HG02759 (cell line): ENCODE results near the gene TCEA3.
"Not testable (repeated sequence)": the region's sequence is repeated elsewhere in the genome, so short reads cannot be mapped to it uniquely, and the experiment has no call there.

ENCODE experiments used
- ATAC-seq: cut with Tn5 transposase; IDR thresholded peaks from one replicate; pipeline ENCODE4 v1.9.1; 2021; ENCODE audit warnings: mild to moderate bottlenecking, moderate library complexity; ENCODE audit not compliant: unreplicated experiment

The TCEA3 gene

DNA sequence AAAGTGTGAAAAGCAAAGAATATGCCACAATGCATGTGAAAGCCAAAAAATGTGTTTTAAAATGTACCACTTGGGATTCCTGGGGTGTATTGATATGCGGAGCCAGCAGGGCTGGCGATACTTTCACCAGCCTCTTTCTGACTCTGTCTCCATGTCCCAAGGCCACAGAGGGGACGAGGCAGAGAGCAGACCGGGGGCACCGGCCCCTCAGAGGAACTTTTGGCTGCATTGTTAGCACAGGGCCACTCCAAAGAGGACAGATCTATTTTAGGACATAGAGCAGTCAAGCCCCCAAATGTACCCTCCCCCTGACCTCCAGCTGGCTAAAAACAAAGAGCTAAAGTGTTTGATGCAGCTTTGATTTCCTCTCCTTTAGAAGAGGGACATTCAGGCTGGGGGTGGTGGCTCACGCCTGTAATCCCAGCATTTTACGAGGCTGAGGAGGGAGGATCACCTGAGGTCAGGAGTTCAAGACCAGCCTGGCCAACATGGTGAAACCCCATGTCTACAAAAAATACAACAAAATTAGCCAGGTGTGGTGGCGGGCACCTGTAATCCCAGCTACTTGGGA lies 29.3 kb downstream of the TCEA3 start:
- no peak for ATAC-seq

DNA sequence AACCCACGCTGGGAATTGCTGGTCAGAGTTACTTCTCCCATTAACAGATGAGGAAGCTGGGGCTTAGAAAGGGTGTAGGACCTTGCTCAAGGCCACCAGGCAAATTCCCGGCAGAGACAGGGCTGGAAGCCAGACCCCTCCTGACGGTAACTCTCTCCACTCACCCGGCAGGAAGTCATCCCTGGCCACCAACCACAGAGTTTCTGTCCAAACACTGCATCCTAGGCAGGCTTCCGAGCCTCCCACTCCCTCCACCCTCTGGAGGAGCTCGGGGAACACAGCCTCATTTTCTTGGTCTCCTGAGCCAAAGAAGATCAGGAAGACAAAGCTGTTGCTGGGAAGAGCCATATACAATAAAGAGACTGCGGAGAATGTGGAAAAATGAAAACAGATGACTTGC lies 29.9 kb downstream of the TCEA3 start:
- ATAC-seq = no peak

DNA sequence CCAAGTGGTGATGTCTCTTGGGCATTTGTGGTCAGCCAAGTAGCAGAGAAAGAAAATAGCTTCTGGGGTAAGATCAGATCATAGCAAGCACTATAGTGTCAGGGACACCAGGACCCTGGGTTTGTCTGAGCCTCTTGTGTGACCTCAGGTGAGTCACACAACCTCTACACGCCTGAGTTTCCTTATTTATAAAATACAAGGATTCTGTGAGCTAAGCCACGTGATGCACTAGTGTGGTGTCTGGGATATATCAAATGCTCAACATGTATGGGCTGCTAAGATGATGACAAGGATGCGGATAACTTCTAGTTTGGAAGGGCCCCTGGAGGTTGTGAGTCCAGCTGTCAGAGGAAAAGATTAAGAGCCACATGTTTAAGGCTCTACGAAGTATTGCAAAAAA lies 30.4 kb downstream of the TCEA3 start:
- no peak for ATAC-seq

DNA sequence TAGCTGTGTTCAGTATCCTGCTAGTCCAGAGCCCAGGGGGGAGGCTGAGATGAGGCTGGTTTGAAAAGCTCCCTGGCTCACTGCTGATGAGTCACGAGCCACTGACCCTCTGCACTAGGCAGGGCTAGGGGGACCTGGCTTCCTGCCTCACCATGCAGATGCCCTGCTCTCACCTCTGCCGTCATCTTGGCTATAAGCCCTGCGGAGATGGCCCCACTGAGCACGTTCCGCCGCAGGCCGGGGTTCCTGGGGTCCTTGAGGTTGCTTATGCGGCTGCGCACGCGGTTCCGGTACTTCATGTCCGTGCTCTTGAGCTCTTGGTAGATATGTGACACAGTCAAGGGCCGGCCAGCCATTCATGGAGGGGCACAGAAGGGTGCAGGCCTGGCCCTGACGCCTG lies 30.8 kb downstream of the TCEA3 start:
- ATAC-seq = no peak

DNA sequence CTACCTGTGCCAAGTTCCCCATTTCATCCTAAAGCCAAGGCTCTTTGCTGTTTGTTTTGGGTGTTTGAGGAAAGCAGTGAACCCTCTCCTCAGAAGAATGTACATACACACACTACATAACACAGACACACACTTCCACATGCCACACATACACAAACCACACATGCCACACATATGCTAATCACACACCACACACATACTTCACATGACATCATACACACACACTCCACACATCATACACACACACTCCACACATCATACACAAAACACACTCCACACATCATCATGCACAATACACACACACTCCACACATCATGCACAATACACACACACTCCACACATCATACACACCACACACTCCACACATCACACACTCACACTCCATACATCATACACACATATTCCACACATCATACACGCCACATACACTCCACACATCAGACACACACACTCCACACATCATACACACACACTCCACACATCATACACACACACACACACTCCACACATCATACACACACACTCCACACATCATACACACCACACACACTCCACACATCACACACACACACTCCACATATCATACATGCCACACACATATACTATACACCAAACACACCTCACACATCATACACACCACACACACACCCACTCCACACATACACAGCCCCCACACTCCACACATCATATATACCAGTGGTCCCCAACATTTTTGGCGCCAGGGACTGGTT lies 32.3 kb downstream of the TCEA3 start:
- no peak for ATAC-seq

DNA sequence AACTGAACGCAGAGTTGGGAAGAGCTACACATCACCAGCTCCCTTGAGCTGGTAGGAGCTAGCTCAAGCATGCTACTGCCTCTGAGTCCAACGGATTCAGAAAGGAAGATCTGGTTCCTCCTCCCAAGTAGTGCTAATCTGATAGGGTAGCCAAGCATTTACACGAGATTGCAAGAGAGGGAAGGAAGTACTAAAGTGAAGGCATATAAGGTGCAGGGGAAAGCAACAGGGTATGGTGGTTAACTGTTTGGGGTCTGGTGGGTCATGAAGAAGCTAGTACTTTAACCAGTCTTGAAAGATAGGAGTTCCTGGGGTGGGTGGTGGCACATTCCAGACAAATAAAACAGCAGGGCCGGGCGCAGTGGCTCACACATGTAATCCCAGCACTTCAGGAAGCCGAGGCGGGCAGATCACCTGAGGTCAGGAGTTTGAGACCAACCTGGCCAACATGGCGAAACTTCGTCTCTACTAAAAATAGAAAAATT lies 34.7 kb downstream of the TCEA3 start:
- ATAC-seq = no peak

DNA sequence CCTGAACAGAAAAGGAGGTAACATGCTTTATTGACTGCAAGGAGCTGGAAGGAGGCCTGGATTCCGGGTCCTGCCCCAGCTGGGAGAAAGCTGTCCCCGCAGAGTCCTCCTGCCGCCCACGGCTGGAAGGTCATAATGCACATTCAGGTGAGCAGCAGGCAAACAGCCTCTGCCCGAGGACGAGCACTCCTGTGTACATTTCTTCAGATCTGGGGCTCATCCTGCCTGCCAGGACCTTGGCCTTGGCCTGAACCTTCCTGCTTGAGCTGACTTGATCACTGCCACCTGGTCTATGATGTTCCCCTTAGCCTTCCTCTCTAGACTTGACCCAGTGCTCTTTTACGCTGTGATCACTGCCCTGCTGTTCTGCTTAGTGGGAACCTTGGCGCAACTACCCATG lies 37.1 kb downstream of the TCEA3 start:
- no peak for ATAC-seq

DNA sequence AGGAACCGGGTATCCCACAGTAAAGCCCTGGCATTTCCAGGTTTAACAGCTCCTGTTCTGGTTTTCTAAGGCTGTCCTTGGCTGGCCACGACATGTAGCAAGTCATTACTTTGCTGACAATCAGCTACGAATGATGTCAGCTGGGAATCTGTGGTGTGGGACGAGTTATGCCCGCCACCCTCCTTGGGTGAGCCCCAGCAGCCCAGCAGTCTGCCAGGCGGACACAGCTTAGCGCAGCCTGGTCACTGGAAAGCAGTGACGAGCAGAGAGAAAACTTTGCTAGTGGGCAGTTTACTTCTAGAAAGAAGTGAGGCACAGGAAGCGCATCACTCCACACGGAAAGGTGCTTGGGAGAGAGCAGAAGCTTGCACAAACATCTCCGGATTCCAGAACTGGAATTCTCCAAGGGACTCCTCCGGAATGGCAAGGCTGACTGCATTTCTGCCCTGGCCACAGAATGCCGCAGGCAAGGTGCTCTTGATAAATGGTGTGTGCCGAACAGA lies 39.4 kb downstream of the TCEA3 start:
- ATAC-seq = no peak

DNA sequence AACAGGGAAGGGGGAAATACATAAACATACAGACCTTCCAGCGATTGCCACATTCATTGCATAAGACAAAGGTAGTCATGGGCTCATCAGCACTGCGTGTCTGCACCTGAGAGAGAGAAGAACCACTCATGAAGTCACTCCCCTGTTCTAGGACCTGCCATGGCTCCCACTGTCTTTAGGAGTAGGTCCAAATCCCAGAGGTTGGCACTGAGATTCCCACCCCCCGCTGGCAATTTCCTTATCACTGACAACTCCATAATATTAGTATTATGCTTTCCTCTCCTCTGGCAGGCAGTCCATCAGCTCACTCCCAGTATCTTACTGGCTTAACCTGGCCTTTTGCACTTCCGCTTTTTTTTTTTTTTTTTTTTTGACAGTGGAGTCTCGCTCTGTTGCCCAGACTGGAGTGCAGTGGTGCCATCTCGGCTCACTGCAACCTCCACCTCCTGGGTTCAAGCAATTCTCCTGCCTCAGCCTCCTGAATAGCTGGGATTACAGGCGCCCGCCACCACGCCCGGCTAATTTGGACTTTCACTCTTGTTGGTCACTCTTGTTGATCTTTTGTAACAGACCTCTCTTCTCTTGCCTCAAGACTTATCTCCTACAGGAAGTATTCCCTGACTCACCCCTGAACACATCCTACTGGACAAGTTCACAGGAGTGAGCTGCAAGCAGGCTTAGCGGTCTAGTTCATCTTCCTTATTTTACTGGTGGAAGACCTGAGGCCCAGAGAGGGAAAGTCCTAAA lies 40.1 kb downstream of the TCEA3 start:
- no peak for ATAC-seq

DNA sequence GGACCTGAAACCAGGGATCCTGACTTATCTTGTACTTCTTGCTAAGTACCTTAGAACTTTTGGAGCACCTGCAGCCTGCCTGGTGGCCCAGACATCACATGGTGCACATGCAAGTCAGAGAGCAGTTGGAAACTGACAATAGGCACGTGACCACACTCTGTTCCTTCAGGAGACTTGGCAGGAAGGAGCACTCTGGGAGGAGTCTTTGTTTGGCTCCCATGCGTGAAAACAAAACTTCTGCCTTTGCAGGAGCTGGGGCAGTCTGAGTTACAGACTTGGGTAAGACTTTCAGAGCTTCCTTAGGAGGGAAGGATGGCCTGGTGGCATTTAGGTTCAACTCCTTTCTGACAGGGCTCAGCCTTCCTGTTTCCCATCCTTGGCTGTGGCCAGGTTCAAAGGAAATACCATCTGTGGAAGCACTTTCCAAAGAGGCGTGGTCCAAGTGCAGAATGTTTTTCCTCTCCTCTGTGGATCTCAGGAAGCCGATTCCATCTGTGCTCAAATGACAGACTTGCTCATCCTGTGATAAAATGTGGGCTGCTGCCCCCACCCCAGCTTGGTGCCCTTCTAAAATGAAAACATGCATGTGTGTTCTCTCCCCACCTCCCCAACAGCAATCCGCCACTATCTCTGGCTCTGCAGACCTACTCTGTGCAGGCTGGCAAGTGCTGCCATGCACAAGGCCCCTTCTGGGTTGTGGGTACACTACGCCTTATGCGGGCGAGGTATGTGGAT lies 40.8 kb downstream of the TCEA3 start:
- no peak for ATAC-seq

DNA sequence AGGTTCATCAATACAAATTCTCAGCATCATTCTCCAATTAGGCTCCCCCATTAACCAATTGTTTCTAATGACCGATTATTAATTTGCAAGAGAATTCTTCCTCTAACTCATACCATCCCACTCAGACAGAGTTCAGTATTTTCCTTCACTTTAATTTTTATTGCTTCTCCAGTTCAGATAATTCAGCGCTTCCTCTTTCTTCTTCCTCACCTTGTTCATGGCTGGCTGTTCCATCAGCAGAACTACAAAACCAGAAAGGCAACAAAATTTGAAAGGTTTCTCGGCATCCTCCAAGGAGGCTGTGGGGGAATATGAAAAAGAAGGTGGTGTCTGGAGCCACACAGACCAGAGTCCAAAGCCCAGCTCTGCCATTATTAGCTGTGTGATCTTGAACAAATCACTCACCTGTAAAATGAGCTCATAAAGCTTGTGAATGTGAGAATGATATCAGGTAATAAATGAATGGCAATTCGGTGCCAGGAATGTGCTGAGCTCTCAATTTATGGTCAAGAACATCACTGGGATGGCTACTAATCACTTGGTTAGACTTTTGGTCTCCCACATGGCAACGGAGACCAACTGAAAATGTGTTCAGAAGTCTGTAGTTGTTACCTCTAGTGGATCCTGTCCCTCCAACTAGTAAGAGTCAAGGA lies 43.2 kb downstream of the TCEA3 start:
- ATAC-seq = no peak

DNA sequence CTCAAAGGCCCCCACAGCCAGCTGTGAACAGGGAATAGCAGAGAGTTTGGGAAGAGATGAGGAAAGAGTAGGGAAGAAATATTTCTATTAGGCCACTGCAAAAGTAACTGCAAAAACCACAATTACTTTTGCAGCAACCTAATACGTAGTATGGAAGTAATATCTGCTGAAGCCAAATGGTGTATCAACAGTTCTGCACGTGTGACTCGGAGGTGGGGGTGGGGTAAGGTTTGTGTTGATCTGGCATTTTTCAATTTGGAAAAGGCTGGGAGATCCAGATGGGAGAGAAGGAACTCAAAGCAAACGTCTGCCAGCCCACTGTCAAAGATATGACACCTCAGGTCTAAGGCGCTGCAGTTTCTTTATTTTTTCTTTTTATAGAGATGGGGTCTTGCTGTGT lies 43.8 kb downstream of the TCEA3 start:
- ATAC-seq = no peak

DNA sequence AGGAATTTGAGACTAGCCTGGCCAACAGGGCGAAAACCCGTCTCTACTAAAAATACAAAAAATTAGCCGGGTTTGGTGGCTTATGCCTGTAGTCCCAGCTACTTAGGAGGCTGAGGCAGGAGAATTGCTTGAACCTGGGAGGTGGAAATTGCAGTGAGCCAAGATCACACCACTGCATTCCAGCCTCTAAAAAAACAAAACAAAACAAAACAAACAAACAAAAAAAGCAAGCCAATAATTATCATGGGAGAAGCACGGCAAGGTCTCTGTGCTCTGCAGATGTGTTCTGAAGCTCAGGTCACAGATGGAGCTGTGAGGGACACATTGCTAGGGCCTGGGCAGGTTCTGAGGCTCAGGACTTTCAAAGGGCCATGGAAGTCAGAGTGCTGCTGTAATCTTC lies 44.3 kb downstream of the TCEA3 start:
- not testable (repeated sequence) for ATAC-seq

DNA sequence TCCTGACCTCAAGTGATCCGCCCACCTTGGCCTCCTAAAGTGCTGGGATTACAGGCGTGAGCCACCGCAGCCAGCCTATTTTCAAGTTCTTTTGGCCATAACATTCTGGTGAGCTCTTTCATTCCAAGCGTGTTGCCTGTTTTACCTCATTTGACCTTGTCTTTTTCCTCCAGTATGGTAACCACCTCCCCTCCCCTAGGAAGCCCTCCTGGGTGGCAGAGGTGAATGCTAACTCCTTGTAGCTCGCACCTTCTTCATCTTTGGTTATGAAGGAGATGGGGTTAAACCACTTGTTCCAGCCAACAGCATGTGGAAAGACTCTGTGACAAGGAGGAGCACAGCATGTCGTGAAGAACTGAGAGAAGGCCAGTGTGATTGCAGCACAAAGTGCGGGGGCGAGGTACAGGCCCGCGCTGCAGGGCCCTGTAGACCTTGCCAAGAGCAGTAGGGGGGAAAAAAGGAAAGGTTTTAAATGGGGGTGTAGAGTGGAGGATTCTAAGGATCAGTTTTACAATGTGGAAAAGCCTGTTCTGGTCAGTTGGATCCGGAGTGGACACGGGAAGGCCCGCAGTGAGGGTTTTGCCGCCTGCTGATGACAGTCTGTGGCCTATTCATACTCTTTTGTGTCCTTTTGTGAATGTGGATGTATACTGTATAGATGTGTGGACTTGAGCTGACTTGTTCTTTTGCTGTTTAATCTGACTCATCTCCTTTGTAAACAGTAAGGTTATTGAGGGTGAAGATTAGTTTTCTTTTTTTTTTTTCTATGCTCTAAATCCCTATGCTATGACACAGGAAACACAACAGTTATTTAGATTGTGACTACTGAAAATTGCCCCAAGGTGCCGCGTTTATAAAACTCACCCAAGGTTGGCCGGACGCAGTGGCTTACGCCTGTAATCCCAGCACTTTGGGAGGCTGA lies 47.4 kb downstream of the TCEA3 start:
- ATAC-seq = no peak

DNA sequence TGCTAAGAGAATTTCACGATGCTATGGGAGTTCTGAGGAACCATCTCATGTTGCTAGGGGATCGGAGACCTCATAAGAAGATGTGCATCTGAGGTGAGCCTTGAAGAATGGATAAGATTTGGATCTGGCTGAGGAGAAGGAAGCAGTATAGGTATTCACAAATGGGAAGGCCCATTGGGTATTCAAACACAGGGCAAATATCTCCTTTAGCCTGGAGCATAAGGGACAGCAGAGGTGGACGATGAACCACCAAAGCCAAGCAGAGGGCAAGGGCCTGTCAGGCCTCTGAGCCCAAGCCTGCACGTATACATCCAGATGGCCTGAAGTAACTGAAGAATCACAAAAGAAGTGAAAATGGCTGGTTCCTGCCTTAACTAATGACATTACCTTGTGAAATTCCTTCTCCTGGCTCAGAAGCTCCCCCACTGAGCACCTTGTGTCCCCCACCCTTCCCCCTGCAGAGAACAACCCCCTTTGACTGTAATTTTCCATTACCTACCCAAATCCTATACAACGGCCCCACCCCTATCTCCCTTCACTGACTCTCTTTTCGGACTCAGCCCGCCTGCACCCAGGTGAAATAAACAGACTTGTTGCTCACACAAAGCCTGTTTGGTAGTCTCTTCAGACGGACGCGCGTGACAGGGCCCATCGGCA lies 50.3 kb downstream of the TCEA3 start:
- ATAC-seq = not testable (repeated sequence)

DNA sequence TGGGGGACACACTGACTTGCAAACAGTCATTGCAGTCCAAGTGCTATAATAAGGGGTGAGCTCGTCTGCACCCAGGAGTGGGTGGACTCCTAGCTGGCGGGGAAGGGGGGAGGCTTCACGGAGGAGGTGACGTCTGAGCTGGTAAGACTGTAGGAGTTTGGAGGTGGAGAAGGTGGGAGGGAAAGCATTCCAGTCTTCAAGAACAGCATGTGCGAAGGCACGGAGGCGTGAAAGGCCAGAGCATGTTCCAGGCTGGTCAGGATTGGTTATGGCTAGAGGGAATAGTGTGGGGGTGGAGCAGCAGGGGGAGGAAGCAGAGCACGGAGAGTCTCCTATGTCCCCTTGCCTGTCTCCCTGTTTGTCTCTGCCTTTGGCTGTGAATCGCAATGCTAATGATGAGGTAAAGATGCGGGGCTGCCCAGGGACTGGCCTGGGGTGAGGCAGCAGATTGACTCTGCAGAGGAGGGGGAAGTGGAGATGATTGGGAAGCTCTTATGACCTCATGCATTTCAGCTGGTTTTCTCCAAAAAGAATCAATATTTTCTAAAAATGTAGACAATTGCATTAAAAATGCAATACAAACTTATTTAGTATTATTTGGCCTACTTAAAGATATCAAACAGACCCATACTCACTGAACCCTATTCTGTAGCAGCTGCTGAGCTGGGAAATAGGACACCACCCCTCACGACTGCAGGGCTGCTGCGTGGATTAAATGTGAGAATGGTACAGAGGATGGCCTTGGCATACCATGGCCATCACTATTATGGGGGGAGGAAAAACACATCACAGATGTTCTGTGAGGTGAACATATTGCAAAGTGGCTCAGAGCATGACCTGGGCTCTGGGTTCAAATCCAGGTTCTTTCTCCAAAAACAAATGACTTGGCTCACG lies 52.3 kb downstream of the TCEA3 start:
- no peak for ATAC-seq

DNA sequence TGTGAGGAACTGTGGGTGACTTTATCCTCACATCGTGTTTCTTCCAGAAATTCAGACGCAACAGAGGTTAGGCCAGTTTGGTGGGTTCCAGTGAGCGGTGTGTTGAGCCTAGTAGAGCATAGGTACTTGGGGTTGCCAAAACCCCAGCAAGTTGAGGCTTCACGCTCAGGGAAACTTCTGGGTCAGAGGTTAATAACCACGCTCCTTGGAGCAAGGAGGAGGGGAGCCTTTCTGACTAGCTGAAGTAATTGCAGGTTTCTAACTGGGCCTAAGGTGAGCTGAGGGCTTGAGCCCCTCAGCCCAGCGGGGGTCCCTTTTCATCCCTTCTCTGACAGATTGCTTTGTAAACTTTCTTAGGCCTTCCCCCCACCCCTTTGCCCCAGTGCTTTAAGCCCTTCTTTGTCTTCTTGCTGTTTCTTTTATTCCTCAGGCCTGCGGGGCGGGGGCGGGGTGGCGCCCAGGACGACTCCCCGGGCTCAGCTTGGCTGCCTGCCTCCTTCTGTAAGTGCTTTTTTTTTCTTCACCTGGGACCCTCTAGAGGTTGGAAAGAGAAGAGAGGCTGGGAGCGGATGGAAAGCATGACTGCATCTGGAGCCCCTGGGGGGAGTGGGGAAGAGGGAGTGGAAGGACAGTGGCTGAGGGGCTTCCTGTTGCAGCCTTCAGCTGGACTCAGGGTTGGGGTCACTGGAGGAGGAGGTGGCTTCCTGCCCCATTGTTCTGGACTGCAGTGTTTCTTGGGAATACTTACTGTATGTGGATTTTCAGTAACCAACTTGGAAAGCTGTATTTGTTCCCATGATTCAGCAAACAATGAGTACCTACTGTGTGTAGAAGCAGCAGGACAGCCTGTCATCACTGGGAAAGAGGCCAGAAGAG lies 53.6 kb downstream of the TCEA3 start:
- ATAC-seq = no peak
